NCI-H128 (cell line): ENCODE measurements around the gene MRPL9.

Source experiments
- DNase-seq: peaks from one replicate; lab custom pipeline; 2025; ENCODE audit not compliant: unreplicated experiment; lab: John Stamatoyannopoulos, UW

The MRPL9 gene

DNA sequence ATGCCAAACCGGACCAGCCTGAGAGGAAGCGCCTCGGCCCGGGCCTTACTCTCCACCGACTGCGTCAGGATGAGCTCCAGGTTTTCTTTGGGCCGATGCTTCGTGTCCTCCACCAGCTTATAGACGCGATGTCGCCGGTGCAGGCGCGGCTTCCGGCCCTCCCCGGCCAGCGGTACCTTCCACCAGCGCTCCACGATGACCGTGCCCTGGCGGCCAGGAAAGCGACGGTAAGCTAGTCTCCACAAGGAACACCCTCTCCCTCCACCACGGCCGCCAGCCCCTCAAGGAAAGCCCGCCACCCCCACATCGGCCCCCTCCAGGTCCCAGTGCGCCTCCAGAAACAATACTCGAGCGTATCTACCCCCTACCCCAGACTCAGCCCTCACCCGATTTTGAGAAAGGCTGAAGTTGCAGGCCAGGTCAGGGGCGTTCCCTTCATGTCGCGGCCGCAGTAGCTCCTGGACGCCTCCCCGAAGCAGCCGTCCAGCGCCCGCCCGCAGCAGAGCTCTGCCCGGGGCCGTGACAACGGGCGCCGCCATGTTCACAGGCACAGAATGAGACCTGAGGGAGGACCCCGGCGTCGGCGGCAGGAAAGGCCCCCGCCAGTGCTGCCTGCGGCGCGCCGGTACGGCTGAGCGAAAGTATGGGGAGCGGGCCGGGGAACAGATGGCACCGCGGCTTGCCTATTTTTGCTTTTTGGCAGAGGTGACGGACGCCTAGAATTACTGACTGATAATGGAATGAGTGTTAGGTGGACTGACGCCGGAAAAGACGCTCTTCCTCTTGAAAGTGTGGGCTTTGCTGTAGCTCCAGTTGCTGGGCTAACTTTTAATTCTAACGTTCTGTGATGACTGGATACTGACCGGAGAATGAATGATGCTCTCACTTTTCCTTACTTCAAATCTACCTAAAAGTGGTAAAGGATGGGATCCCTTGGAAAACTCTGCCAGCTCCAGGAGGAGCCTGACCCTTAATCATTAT is at the start of gene MRPL9:
Gene MRPL9, minus strand, starts transcription at position 556 of the 981 bp plus-strand sequence. Its CDS starts 17 bp downstream, at position 539.
- peak; percentile 72 for DNase-seq

DNA sequence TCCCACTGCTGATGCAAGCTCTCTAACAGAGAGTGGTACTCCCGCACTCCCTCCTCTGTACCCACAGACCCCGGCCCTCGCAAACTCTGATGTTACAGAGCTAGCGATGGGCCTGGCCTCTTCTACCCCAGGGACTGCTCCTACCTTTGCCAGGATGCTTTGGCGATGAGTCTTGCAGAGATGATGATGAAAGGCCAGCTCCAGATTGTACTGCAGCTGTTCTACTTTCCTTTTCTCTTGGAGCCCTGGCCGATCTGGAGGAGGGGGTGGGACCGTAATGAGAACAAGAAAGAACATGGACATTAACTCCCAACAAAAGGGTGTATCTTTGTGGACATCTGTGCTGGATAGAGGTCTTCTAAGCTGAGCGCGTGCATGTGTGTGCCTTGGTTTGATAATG is 47.9 kb upstream of the MRPL9 start:
- DNase-seq: no peak

DNA sequence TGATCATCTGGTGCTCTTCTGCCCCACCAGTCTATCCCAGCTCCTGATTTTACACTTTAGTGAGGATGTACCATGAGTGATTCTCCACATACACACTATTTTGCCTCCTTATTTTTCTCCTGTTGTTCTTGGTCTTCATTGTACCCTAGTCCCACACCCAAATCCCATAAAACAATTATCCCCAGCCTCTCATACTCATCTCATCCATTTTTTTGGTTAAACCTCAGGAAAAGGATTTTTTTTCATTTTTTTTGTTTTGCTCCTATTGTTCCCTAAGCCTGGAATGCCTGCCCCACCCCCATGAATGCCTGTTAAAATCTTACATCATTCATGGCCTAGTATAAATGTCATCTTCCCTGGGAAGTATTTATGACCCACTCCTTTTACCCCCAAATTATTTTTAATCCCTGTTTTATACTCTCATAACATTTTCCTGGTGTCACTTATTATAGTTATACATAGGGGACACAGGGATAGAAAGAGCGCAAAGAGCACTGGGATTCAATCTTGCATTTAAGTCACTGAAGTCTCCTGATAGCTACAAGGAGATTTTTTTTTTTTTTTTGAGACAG is 46.8 kb upstream of the MRPL9 start:
- DNase-seq: no peak

DNA sequence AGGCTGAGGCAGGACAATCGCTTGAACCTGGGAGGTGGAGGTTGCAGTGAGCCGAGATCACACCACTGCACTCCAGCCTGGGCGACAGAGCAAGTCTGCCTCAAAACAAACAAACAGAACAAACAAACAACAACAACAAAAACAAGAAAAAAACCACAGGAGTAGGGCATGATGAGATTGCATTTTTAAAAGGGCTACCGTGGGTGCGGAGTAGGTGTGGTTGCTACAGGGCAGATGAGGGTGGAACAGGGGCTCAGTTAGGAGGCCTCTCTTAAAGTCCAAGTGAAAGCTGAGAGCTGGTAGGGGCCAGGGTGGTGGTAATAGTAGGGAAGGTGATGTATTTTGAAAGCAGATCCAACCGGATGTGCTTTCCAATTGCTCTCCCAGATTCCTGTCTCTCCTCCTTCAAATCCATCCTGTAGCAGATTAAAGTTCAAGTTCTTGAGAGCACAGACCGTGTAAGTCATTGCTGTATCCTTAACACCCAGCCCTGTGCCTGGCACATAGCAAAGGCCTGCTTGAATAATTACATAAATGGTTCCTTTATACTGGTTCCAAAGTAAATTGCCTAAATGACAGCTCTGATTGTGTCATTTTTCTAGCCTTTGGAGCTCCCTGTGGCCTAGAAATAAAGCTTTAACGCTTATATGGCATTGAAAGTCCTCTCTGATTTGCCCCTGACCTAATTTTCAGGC is 46.1 kb upstream of the MRPL9 start:
- DNase-seq: no peak

DNA sequence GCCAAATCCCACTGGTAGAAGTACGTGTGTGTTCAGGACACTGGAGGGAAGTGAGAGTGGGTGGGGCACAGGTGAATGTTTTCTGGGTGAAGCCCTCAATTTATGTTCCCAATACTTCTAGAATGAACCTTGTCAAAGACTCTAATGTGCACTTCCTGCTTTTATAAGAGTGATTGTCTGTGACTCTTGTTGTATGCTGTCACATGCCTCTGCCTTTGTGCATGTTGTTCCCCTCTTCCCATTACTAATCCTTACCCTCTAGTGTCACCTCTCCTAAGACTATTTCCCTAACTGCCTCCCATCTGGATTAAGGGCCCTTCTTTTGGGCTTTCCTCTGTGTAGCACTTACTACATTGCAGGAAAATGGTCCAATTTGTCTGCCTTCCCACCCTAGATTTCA is 44.5 kb upstream of the MRPL9 start:
- DNase-seq: no peak

DNA sequence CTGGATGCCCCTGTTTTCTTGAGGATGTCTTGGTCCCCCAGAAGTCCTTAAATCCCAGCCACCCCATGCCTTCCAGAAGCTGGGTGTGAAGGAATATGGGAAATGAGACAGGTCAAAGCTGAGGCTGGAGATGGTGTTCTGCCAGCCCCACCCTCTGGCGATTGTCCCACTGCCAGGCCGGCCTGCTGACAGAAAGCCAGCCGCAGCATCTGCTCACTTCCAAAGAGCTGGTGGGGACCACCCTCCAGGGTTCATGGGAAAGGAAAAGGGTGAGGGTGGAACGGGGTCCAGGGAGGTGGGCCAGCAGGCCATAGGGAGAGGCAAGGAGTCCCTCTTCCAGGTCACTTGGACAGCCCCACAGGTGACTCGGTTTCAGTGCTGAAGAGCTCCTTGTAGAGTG is 43.8 kb upstream of the MRPL9 start:
- DNase-seq: no peak

DNA sequence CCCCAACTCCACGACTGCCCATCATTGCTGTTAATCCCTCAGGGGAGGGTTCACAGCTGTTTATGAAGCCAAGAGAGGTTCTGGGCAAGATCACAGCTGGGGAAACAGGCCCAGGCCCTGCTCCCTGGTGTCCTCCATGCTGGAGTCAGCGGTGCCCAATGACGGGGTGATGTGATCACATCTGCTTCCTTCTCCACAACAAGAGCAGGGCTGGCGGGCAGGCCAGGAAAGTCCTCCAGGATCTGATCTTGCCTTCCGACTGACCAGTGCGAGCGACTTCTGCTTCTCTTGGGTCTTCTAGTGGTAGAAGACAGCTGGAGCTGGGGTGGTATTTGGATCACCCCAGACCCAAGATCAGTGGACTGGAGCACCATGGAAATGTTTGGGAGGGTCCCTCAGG is 42.9 kb upstream of the MRPL9 start:
- no peak for DNase-seq

DNA sequence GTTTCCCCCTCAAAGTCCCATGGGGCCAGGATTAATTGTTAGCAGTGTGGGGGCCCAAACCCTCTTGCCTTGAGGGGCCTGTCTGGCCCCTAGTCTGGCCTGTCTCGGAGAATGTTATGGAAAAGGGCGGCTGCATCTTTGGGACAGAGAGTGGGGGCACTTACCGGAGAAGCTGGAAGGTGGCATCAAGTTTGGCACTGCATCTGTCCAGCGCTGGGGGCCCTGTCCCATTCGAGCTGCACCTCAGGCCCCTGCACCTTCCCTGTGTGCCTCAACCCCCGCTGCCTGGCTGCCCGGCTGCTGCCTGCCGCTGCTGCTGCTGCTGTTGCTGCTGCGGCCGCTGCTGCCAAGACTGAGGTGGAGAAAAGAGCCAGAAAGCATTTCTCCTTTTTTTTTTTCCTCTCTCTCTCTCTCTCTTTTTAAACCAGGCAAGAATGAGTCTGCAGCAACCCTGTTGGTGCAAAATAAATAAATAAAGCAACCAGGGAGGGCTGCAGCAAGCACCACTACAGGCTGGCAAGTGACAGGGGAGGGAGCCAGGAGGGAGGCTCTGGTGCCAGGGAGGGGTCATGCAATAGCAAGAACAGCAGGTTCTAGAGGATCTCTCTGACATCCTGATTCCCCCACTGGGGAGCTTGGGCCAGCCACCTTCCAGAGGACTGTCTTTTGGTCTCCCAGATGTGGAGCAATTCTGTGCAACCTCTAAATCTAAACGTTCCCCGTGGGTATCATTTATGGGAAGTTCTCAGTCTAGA is 41.9 kb upstream of the MRPL9 start, which contains the start of gene LINGO4:
Gene LINGO4, minus strand, starts transcription at position 354 of the 755 bp plus-strand sequence. CDS start 2,715 bp downstream, outside the sequence.
- DNase-seq: no peak

DNA sequence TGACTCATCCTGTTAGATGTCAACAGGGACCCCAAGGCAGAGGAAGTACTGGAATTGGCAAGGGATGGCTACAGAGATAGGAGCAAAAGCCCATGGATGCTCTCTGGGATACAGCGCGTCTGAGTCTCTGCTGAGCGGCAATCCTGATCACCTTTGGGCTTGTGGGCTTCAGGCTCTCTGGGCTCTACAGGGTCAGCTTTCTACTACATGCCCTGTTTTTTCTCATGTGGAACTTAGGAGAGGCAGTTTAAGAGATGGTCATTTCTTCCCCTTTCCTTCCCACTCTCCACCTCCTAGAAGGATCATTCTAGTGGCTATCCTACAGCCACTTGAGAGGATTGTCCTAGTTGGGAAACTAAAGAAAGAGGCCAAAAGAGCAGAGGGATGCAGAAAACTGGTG is 40.6 kb upstream of the MRPL9 start:
- DNase-seq: no peak

DNA sequence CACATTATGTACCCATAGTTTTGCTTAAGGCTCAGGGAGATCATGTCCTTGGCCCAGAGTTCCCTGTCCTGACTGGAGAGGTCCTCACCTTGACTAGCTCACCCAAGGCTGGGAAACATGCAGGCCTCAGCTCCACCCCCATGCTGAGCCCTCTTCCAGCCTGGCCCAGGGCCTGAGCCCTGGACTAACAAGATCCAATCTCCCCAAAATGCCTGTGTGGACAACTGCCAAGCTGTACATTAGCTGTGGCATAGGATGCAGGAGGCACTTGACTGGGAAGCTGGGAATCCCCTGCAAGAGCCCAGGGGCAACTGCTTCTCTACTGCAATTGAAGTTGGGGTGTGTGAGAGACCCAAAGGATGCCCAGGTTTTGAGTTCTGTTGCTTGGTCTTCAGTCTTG is 39.9 kb upstream of the MRPL9 start:
- DNase-seq: no peak

DNA sequence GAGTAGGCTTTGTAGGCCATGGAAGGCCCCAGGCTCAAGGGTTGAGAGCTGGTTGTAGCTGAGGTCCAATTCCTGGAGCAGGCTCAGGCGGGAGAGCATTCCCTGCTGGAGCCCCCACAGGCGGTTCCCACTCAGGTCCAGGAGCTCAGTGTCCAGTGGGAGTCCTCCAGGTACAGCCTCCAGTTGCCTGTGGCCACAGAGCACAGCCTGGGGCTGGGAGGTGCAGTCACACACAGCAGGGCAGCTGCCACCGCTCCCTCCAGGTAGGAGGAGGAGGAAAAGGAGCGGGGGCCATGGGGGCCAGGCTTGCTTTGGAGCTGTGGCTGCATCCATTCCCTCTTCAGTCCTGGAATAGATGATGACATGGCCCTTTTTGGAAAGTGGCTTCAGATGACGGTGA is 39.1 kb upstream of the MRPL9 start:
- no peak for DNase-seq

DNA sequence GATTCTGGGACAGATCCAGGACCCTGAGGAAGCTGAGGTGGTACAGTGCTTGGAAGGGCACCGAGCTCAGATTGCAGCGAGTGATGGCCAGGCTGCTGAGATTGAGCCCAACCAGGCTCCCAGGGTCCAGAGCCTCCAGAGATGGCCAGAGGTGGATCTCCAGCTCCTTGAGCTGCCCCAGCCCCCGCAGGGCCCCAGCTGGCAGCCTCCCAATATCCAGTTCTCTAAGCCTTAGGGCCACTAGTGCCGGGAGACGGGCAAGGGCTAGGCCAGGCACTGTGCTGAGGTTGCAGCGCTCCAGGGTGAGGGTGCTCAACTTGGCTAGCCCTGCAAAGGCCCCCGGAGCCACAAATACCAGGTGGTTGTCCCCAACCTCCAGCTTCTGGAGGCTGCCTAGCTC is 38.5 kb upstream of the MRPL9 start:
- DNase-seq: no peak

DNA sequence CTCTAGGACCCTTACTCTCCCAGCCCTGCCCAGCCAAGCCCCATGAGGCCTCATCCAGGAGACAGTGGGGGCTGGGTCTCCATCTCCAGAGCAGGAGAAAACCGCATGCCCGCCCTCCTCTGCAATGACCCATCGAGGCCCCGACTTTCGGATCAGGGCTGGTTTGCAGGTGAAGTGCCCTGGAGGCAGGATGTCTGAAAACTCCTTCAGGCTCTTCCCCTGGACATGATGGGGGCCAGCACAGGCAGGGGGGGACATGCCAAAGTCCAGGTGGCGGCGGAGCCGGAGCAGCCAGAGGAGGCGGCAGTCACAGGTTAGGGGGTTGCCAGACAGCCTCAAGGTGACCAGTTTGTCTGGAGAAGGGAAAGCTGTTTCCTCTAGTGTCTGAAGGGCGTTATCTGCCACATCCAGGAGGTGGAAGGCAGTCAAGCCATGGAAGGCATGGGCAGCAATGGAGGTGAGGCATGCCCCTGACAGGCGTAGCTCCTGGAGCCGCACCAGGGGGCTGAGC is 38.1 kb upstream of the MRPL9 start:
- no peak for DNase-seq

DNA sequence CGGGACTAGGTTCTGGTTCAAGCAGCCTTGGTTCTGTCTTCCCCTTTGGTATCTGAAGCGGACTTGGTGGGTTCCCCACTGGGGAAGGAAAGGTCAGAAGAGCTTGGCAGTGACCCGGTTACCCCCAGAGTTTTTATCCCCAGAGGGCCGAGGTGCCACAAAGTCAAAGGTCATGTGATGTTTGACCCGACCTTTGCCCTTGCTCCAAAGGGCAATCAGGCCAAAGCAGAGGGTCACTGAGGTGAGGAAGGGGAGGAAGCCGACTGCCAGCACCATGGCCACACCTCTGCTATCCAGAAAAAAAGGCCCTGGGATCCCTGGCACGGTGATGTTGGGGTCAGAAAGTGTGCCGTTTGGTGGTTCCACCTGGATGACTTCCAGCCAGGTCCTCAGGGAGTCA is 37.5 kb upstream of the MRPL9 start:
- DNase-seq: no peak

DNA sequence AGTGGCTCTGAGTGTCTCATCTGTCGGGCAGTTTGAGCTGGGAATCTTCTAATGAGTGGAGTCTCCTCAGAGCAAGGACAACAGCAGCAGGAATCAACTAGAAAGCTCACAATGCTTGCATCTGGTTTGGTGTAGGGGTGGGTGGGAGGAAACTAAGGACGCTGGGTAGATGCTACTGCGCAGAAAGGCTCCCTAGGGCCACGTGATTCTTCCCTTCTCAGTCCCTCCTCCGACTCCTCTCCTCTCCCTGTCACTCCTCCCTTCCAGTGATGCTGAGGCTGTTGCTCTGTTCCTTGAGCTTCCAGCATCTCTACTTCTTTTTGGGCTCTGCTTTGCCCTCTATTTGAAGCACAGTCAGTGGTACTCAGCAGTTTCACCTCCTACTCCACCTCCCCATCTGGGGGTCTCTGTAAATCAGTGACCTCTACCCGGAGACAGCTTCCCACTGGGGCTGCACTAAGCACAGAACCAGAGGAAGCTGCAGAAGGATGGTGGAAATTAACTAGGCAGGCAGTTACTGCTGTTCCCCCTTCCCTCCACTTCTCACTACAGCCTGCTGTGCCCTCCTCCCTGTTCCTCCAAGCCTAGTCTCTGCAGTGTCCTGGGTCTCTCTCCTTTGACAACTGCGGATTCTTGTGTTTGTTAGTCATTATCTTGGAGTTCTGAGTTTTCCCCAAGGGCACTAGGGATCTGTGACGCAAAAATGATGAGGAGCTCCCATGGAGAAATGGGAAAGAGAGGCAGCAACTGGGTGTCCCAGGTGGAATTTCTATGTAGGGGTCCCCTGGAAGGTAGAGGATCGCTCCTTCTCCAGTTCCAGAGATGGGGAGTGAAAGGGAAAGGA is 36.1 kb upstream of the MRPL9 start:
- no peak for DNase-seq

DNA sequence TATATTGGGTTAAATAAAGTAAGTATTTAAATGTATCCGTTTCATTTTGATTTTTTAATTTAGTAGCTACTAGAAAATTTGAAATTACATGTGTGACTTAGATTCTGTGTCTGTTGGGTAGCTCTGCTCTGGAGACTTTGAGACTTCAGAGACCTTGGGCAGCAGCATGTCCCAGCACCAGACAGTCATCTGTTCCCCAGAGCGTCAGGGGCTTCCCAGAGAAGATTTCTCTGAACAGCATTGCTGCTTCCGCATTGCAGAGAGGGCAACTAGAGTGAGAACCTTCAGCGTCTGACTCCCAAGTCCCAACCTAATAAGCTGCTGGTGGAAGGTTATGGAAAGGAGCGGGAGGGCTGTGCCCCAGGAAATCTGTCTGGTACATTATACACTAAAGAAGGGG is 35.3 kb upstream of the MRPL9 start:
- no peak for DNase-seq

DNA sequence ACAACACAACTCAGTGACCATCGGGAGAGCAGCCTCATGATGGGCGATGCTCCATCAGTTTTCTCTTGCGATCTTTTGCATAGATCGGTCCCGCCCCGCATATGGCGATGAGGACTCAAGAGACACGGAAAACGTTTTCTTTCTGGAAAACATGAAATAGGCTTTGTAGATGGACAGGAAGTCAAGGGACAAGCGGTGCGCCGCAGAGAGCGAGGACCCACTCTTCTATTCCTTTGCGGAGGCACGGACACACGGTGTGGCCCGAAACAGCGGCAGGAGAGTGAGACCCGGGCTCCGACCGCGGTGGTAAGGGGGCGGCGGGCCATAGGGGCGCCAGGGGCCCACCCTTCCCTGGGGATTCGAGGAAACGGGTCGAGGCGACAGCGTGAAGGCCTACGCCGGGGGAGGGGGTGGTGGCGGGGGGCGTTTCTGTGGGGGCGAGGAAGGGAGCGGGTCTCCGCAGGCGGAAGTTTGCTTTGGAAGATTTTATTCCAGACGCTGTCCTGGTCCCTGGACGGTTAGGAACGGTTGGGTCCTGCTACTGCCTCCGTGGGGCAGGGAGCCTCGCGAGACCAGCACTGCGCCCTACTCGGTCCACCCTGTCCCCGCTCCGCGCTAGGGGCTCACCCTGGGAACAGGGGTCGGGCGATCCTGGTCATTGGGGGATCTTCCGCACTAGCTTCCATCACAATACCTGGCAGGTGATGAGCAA is 27.8 kb upstream of the MRPL9 start:
- DNase-seq: no peak

DNA sequence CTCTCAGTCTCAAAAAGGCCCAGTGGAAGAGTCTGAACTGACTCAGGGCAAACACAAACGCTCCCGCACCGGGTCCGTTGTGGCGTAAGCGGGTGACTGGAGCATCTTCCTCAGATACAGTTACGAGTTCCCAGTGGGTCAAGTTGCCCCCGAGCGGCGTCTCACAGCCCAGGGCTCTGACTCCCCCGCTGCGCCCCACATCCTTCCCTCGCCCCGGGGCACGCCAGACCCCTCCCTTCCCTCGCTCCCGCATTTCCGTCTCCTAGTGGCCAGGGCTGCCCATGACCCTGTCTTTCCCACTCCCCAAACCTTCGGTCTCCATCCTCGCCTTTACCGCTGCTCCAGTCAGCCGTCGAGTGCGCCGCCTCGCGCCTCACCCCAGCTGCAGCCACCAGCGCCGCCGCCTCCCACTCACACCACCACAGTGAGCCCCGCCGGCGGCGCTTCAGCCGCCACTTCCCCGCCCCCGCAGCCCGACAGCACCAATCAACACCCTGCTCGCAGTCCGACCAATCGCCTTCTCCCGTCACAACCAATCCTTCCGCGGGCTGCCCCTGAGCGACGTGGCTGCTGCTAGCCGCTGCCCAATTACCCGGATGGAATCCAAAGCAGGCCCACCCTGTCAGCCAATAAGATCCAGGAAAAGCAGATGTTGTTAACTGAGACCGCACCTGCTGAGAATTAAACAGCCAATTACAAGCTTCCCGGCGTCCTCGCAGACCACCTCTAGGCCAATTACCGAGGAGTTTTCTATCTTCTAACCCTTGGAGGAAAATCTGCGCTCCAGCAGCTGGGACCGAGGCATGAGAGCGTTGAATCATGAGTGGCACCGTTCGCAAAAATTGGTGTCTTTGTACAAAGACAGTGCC is 27.0 kb upstream of the MRPL9 start, which contains the start of gene TDRKH:
Gene TDRKH, minus strand, starts transcription at position 430 of the 869 bp plus-strand sequence. CDS start 7,478 bp downstream, outside the sequence.
- peak; percentile 99 for DNase-seq
